ENCODE measurements around the gene HCCS. TPM values are rescaled to one million over a fixed set of nuclear protein-coding genes. Genes with fewer than 3 reads are reported as not detected.

Gene HCCS
- total RNA-seq, 2 donors from 2014 or later = 47.1 to 55.3 TPM

GRCh38 chrX:11171956-11172355, 60.8 kb downstream of the HCCS start:
- DNase-seq (no peak), ATAC-seq (no peak)
- intact Hi-C loops (cut with DNase I) = no loop called here

- no peak for ATAC-seq
- intact Hi-C loops (cut with DNase I) = no loop called here
Measured at GRCh38 chrX:11172415-11172814, 61.3 kb downstream of the HCCS start.

More at GRCh38 chrX:11172415-11172814, 61.3 kb downstream of the HCCS start:
- no peak for DNase-seq

Other genes starting within 250 kb of the HCCS start
- gene AMELX, start 182.1 kb downstream of the HCCS start, total RNA-seq = not detected

Measured in left cardiac atrium (tissue), 4 donors.